Psoas muscle (tissue), 8 donors: ENCODE data around the gene GRAMD1B. TPM values are rescaled to one million over a fixed set of nuclear protein-coding genes. Genes with fewer than 3 reads are reported as not detected.
"Not testable (repeated sequence)": the region's sequence is repeated elsewhere in the genome, so short reads cannot be mapped to it uniquely, and the experiment has no call there.

Experiments
- ATAC-seq, 4 donors: fragments of 200-7000 bp; cut with Tn5 transposase; one replicate each; pipeline ENCODE4 v1.9.1; 2020; ENCODE audit warnings: moderate library complexity in 3 of 4, mild to moderate bottlenecking in 2 of 4
- DNase-seq, 2 donors: peaks; one replicate each; pipeline ENCODE4 v3.0.0-alpha.2; 2020
- H3K27ac ChIP-seq: fragments of 200-600 bp; one replicate; pipeline ENCODE4 v1.8.0; 2022
- H3K27me3 ChIP-seq, 3 donors: fragments of 200-600 bp in 1 of 3; one replicate each; pipeline versions ENCODE4 v1.6.1 to v1.8.0; 2013 to 2022; ENCODE audit warnings: low read length in 2 of 3, mild to moderate bottlenecking in 2 of 3, moderate library complexity in 1 of 3; ENCODE audit not compliant: insufficient read depth in 3 of 3
- H3K36me3 ChIP-seq, 2 donors: fragments of 200-600 bp in 1 of 2; one replicate each; pipeline versions ENCODE4 v1.6.1 to v1.8.0; 2013 to 2022; ENCODE audit warnings: low read depth in 1 of 2, mild to moderate bottlenecking in 1 of 2, moderate library complexity in 1 of 2; ENCODE audit not compliant: insufficient read depth in 1 of 2
- H3K4me1 ChIP-seq: fragments of 200-600 bp; one replicate; pipeline ENCODE4 v1.8.0; 2022
- H3K4me3 ChIP-seq: fragments of 200-600 bp; one replicate; pipeline ENCODE4 v1.8.0; 2022; ENCODE audit warnings: mild to moderate bottlenecking
- H3K9me3 ChIP-seq: fragments of 200-600 bp; one replicate; pipeline ENCODE4 v1.8.0; 2022
- CTCF ChIP-seq: fragments of 200-600 bp; IDR thresholded peaks from one replicate; pipeline ENCODE4 v1.8.0; 2022; ENCODE audit warnings: antibody characterized with exemption
- WGBS, 3 donors: extraction: QIAGEN DNeasy Blood & Tissue Kit; methylation state at CpG; one replicate each; pipeline versions ENCODE4 v1.1.6 to v1.1.7; 2013; 5-methylcytosine and 5-hydroxymethylcytosine counted together
- intact Hi-C, 2 donors: fragments of 100-400 bp; cut with DNase I; formaldehyde crosslinking; loops; one replicate each; pipeline versions ENCODE4 v1.11.0 to v1.14.2; 2022
- polyA plus RNA-seq, 3 donors: library from polyadenylated mRNA; stranded (reverse); fragments of 200-250 nt; gene quantifications; one replicate each; pipeline ENCODE4 v1.2.3, GENCODE V29; 2013
- total RNA-seq, 4 donors: library from RNA; stranded (reverse); fragmentation: NEBNext Ultra II Directional in 2 of 4; extraction: Animal tissue kit (Norgen Biotek cat#: 25700) in 2 of 4; gene quantifications; one replicate each; pipeline versions ENCODE4 v1.2.1 to v1.2.4, GENCODE V29; 2021 to 2023
- donor health status: healthy with polysubstance abuse.
- donor health status: DM: no; HTN: no; CAD: no; lungs with moderate emphysema.
- donor health status: Bipolar disorder and iron deficiency.
- donor health status: healthy.
- donor health status: DM: yes; HTN: yes; CAD: no.
- donor health status: DM: no; HTN: no; CAD: no.
- donor health status: DM: no; HTN: no; CAD: no.
- donor health status: DM: yes; HTN: yes; CAD: no.

Gene GRAMD1B
- total and polyA plus RNA-seq, 7 donors: 0.67 to 24.0 (median 6.8) TPM

GRCh38 chr11:123653827-123654565, 223.9 kb downstream of the GRAMD1B start:
- peaks cover 26% of the 10 kb centered on the region for H3K4me1 ChIP-seq
- H3K36me3 ChIP-seq: peaks cover 0 to 4% of the 10 kb centered on the region in 2 donors
- H3K4me3 ChIP-seq: peak overlapping the region; percentile 71
- peak; percentile 58 to 79 for DNase-seq
- H3K27ac ChIP-seq: peak overlapping the region; percentile 93
- no peak for TF ChIP-seq CTCF
- 0 to 1% (median 0%) methylated on average over 49 to 64 of the region's 64 CpGs for WGBS, 3 donors
- intact Hi-C loops: no loop called here
- no peaks in the 10 kb centered on the region for H3K27me3 ChIP-seq
- peak; percentile 31 to 58 (median 45) for ATAC-seq
- no peaks in the 10 kb centered on the region for H3K9me3 ChIP-seq

GRCh38 chr11:123654566-123655081, 224.6 kb downstream of the GRAMD1B start, which contains the start of gene SCN3B:
Gene SCN3B (minus strand): TSS chr11:123654624. CDS start chr11:123653801, 823 bp downstream.
- peak within 1 kb of the TSS; percentile 93 for H3K27ac ChIP-seq
- H3K27me3 ChIP-seq: no peaks in the 10 kb centered on the region
- 0 to 1% (median 0%) methylated on average over 21 to 44 of the region's 44 CpGs for WGBS, 3 donors
- no peaks in the 10 kb centered on the region for H3K9me3 ChIP-seq
- ATAC-seq: peak; percentile 85 to 91 (median 90)
- intact Hi-C loops: no loop called here
- peak within 1 kb of the TSS; percentile 71 for H3K4me3 ChIP-seq
- H3K36me3 ChIP-seq: no peaks in the 10 kb centered on the region
- H3K4me1 ChIP-seq: peaks cover 26% of the 10 kb centered on the region
- no peak for TF ChIP-seq CTCF
- DNase-seq: peak; percentile 71 to 86

- no peak overlapping the region for H3K4me3 ChIP-seq
- TF ChIP-seq CTCF: no peak
- intact Hi-C loops: no loop called here
- ATAC-seq (no peak), DNase-seq (no peak)
- 55 to 66% (median 58%) methylated on average over 2 of the region's 2 CpGs for WGBS, 3 donors
- no peaks in the 10 kb centered on the region for H3K36me3 ChIP-seq
- H3K9me3 ChIP-seq: no peaks in the 10 kb centered on the region
- no peaks in the 10 kb centered on the region for H3K27me3 ChIP-seq
- H3K4me1 ChIP-seq: peaks cover 18% of the 10 kb centered on the region
- H3K27ac ChIP-seq: no peak overlapping the region
These were observed 229.2 kb downstream of the GRAMD1B start for GRCh38 chr11:123659311-123659710.

GRCh38 chr11:123659965-123660364, 229.9 kb downstream of the GRAMD1B start:
- 42 to 69% (median 62%) methylated on average over 3 of the region's 3 CpGs for WGBS, 3 donors
- intact Hi-C loops, H3K4me3 ChIP-seq, H3K27ac ChIP-seq, ATAC-seq, H3K27me3 ChIP-seq, H3K9me3 ChIP-seq, H3K36me3 ChIP-seq, DNase-seq: not testable (repeated sequence)
- peaks cover 18% of the 10 kb centered on the region for H3K4me1 ChIP-seq

- Histone ChIP-seq H3K36me3 (no peaks in the 10 kb centered on the region), H3K27me3 (no peaks in the 10 kb centered on the region), H3K9me3 (no peaks in the 10 kb centered on the region), H3K4me3 (no peak overlapping the region), H3K27ac (no peak overlapping the region), H3K4me1 (no peaks in the 10 kb centered on the region)
- no peak for TF ChIP-seq CTCF
- no peak for DNase-seq
- WGBS, 3 donors: 71 to 85% (median 75%) methylated on average over 1 of the region's 1 CpG
- no peak for ATAC-seq
- intact Hi-C loops: no loop called here
These were observed 235.2 kb downstream of the GRAMD1B start for GRCh38 chr11:123665306-123665705.
